Measurements from ENCODE around the gene AGXT.

The AGXT gene

GRCh38 chr2:240823449-240824336 lies 44.9 kb upstream of the AGXT start:
- DNase-seq (ENCODE audit: low read depth in 2 of 2), result no peak
- H3K4me3 ChIP-seq (replicated peaks in 1 of 2; ENCODE audit: low read depth in 2 of 2, low read length in 2 of 2), result no peak overlapping the region
- no peak for TF ChIP-seq CTCF (IDR thresholded peaks at IDR 0.05; ENCODE audit: low read depth, low read length)

GRCh38 chr2:240825476-240825875 lies 43.1 kb upstream of the AGXT start:
- no peak overlapping the region for H3K4me3 ChIP-seq (replicated peaks in 1 of 2; ENCODE audit: low read depth in 2 of 2, low read length in 2 of 2)
- TF ChIP-seq CTCF (IDR thresholded peaks at IDR 0.05; ENCODE audit: low read depth, low read length), result no peak
- DNase-seq (ENCODE audit: low read depth in 2 of 2), result no peak

GRCh38 chr2:240831594-240832204 lies 36.9 kb upstream of the AGXT start:
- TF ChIP-seq CTCF (IDR thresholded peaks at IDR 0.05; ENCODE audit: low read depth, low read length), result no peak
- no peak for DNase-seq (ENCODE audit: low read depth in 2 of 2)
- H3K4me3 ChIP-seq (replicated peaks in 1 of 2; ENCODE audit: low read depth in 2 of 2, low read length in 2 of 2), result peak overlapping the region; percentile 14 to 15

GRCh38 chr2:240832205-240832727 lies 36.4 kb upstream of the AGXT start:
- peak; percentile 93 to 94 for DNase-seq (ENCODE audit: low read depth in 2 of 2)
- no peak for TF ChIP-seq CTCF (IDR thresholded peaks at IDR 0.05; ENCODE audit: low read depth, low read length)
- peak overlapping the region in 1 of 2 donors; percentile 14 for H3K4me3 ChIP-seq (replicated peaks in 1 of 2; ENCODE audit: low read depth in 2 of 2, low read length in 2 of 2)

- no peak overlapping the region for H3K4me3 ChIP-seq (replicated peaks in 1 of 2; ENCODE audit: low read depth in 2 of 2, low read length in 2 of 2)
- no peak for DNase-seq (ENCODE audit: low read depth in 2 of 2)
- TF ChIP-seq CTCF (IDR thresholded peaks at IDR 0.05; ENCODE audit: low read depth, low read length), result no peak
Measured at GRCh38 chr2:240832921-240833494, 35.6 kb upstream of the AGXT start.

- no peak for DNase-seq (ENCODE audit: low read depth in 2 of 2)
- no peak overlapping the region for H3K4me3 ChIP-seq (replicated peaks in 1 of 2; ENCODE audit: low read depth in 2 of 2, low read length in 2 of 2)
- no peak for TF ChIP-seq CTCF (IDR thresholded peaks at IDR 0.05; ENCODE audit: low read depth, low read length)
Measured at GRCh38 chr2:240833724-240834285, 34.8 kb upstream of the AGXT start.
